ENCODE measurements around the gene NDUFB7. TPM values are rescaled to one million over a fixed set of nuclear protein-coding genes. Genes with fewer than 3 reads are reported as not detected.

NDUFB7 gene
- total and polyA plus RNA-seq, 2 of the 8 experiments (the other 6 are each of a cell fraction or from before 2014, with no cell fraction given): 151 to 740 TPM

DNA sequence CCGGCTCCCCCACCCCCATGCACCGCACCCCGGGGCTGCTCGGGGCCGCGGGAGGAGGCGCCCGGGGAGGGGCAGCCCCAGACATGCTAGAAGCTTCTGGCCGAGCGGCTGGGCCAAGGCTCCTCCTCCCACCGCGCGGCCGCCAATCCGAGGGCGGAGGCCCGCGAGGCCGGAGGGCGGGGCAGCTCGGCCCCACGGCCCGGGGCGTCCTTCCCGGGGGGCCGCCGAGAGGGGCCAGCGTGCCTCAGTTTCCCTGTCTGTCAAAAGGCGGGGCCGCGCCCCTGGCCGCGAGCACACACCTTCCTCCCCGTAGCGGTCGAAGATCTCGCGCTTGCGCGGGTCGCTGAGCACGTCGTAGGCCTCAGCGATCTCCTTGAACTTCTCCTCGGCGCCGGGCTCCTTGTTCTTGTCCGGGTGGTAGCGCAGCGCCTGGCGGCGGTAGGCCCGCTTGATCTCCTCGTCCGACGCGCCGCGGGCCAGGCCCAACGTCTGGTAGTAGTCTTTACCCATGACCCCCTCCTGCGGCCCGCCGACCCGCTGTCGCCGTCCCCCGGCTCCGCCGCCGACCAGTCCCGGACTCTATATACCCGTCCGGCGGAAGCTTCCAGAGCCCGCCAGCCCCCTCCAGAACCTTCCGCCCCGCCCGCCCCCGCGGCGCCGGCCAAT is 53.9 kb downstream of the NDUFB7 start, which contains the start of gene DNAJB1 (continued):
- peak; percentile 73 for TF ChIP-seq KDM4A (IDR thresholded peaks at IDR 0.05; ENCODE audit: low read depth, low read length, severe bottlenecking)
- TF ChIP-seq RFX5 (IDR thresholded peaks at IDR 0.05; ENCODE audit: borderline replicate concordance, low read depth, low read length): no peak
- TF ChIP-seq HDAC2 (IDR thresholded peaks at IDR 0.05; ENCODE audit: borderline replicate concordance in 1 of 2, low read depth in 2 of 2, low read length in 2 of 2): peak in 1 of 2 experiments; percentile 89; a peak in 1 of 4 replicates
- TF ChIP-seq, protein P1, sequence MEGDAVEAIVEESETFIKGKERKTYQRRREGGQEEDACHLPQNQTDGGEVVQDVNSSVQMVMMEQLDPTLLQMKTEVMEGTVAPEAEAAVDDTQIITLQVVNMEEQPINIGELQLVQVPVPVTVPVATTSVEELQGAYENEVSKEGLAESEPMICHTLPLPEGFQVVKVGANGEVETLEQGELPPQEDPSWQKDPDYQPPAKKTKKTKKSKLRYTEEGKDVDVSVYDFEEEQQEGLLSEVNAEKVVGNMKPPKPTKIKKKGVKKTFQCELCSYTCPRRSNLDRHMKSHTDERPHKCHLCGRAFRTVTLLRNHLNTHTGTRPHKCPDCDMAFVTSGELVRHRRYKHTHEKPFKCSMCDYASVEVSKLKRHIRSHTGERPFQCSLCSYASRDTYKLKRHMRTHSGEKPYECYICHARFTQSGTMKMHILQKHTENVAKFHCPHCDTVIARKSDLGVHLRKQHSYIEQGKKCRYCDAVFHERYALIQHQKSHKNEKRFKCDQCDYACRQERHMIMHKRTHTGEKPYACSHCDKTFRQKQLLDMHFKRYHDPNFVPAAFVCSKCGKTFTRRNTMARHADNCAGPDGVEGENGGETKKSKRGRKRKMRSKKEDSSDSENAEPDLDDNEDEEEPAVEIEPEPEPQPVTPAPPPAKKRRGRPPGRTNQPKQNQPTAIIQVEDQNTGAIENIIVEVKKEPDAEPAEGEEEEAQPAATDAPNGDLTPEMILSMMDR (IDR thresholded peaks at IDR 0.05; ENCODE audit: control extremely low read depth in 1 of 3, insufficient read depth in 1 of 3, low read depth in 1 of 3, low read length in 3 of 3): no peak
- no peak for TF ChIP-seq SP1 (IDR thresholded peaks at IDR 0.05; ENCODE audit: low read depth, low read length)
- TF ChIP-seq SP4 (IDR thresholded peaks at IDR 0.05; ENCODE audit: low read length): no peak
- no peak for TF ChIP-seq YY1 (IDR thresholded peaks at IDR 0.05; ENCODE audit: low read depth, low read length)
- TF ChIP-seq, protein P2, sequence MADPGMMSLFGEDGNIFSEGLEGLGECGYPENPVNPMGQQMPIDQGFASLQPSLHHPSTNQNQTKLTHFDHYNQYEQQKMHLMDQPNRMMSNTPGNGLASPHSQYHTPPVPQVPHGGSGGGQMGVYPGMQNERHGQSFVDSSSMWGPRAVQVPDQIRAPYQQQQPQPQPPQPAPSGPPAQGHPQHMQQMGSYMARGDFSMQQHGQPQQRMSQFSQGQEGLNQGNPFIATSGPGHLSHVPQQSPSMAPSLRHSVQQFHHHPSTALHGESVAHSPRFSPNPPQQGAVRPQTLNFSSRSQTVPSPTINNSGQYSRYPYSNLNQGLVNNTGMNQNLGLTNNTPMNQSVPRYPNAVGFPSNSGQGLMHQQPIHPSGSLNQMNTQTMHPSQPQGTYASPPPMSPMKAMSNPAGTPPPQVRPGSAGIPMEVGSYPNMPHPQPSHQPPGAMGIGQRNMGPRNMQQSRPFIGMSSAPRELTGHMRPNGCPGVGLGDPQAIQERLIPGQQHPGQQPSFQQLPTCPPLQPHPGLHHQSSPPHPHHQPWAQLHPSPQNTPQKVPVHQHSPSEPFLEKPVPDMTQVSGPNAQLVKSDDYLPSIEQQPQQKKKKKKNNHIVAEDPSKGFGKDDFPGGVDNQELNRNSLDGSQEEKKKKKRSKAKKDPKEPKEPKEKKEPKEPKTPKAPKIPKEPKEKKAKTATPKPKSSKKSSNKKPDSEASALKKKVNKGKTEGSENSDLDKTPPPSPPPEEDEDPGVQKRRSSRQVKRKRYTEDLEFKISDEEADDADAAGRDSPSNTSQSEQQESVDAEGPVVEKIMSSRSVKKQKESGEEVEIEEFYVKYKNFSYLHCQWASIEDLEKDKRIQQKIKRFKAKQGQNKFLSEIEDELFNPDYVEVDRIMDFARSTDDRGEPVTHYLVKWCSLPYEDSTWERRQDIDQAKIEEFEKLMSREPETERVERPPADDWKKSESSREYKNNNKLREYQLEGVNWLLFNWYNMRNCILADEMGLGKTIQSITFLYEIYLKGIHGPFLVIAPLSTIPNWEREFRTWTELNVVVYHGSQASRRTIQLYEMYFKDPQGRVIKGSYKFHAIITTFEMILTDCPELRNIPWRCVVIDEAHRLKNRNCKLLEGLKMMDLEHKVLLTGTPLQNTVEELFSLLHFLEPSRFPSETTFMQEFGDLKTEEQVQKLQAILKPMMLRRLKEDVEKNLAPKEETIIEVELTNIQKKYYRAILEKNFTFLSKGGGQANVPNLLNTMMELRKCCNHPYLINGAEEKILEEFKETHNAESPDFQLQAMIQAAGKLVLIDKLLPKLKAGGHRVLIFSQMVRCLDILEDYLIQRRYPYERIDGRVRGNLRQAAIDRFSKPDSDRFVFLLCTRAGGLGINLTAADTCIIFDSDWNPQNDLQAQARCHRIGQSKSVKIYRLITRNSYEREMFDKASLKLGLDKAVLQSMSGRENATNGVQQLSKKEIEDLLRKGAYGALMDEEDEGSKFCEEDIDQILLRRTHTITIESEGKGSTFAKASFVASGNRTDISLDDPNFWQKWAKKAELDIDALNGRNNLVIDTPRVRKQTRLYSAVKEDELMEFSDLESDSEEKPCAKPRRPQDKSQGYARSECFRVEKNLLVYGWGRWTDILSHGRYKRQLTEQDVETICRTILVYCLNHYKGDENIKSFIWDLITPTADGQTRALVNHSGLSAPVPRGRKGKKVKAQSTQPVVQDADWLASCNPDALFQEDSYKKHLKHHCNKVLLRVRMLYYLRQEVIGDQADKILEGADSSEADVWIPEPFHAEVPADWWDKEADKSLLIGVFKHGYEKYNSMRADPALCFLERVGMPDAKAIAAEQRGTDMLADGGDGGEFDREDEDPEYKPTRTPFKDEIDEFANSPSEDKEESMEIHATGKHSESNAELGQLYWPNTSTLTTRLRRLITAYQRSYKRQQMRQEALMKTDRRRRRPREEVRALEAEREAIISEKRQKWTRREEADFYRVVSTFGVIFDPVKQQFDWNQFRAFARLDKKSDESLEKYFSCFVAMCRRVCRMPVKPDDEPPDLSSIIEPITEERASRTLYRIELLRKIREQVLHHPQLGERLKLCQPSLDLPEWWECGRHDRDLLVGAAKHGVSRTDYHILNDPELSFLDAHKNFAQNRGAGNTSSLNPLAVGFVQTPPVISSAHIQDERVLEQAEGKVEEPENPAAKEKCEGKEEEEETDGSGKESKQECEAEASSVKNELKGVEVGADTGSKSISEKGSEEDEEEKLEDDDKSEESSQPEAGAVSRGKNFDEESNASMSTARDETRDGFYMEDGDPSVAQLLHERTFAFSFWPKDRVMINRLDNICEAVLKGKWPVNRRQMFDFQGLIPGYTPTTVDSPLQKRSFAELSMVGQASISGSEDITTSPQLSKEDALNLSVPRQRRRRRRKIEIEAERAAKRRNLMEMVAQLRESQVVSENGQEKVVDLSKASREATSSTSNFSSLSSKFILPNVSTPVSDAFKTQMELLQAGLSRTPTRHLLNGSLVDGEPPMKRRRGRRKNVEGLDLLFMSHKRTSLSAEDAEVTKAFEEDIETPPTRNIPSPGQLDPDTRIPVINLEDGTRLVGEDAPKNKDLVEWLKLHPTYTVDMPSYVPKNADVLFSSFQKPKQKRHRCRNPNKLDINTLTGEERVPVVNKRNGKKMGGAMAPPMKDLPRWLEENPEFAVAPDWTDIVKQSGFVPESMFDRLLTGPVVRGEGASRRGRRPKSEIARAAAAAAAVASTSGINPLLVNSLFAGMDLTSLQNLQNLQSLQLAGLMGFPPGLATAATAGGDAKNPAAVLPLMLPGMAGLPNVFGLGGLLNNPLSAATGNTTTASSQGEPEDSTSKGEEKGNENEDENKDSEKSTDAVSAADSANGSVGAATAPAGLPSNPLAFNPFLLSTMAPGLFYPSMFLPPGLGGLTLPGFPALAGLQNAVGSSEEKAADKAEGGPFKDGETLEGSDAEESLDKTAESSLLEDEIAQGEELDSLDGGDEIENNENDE (IDR thresholded peaks at IDR 0.05; ENCODE audit: insufficient replicate concordance, low read length): no peak

All from H1 (cell line).